Measurements from ENCODE around the gene ANKRD37. TPM values are rescaled to one million over a fixed set of nuclear protein-coding genes. Genes with fewer than 3 reads are reported as not detected.

ANKRD37 gene
- total and polyA plus RNA-seq, 8 donors, result 5.2 to 25.3 (median 14.9) TPM

GRCh38 chr4:185425647-185426352, 29.2 kb downstream of the ANKRD37 start, which contains the start of gene UFSP2:
Gene UFSP2, minus strand, starts transcription at chr4:185425964. Its CDS starts 96 bp downstream, at chr4:185425868.
- peak in 1 of 2 donors; percentile 17 for TF ChIP-seq CTCF (IDR thresholded peaks at IDR 0.05)
- peak within 1 kb of the TSS; percentile 59 to 76 for H3K4me3 ChIP-seq
- peak; percentile 95 for ATAC-seq
- no peaks in the 10 kb centered on the region for H3K36me3 ChIP-seq
- peaks cover 3 to 23% of the 10 kb centered on the region in 2 donors for H3K4me1 ChIP-seq
- DNase-seq, result peak; percentile 90 to 96 (median 96)
- H3K9me3 ChIP-seq, result no peaks in the 10 kb centered on the region
- H3K27me3 ChIP-seq, result no peaks in the 10 kb centered on the region
- peak within 1 kb of the TSS; percentile 90 to 97 for H3K27ac ChIP-seq
- intact Hi-C loops (cut with DNase I), result no loop called here

GRCh38 chr4:185426960-185427688, 30.5 kb downstream of the ANKRD37 start:
- H3K9me3 ChIP-seq, result no peaks in the 10 kb centered on the region
- intact Hi-C loops (cut with DNase I), result no loop called here
- H3K4me3 ChIP-seq, result no peak overlapping the region
- no peaks in the 10 kb centered on the region for H3K27me3 ChIP-seq
- peaks cover 3 to 20% of the 10 kb centered on the region in 2 donors for H3K4me1 ChIP-seq
- ATAC-seq, result no peak
- no peak for DNase-seq
- no peak overlapping the region for H3K27ac ChIP-seq
- TF ChIP-seq CTCF (IDR thresholded peaks at IDR 0.05), result no peak
- no peaks in the 10 kb centered on the region for H3K36me3 ChIP-seq

GRCh38 chr4:185429660-185430059, 33.0 kb downstream of the ANKRD37 start:
- H3K4me3 ChIP-seq, result no peak overlapping the region
- H3K36me3 ChIP-seq, result no peaks in the 10 kb centered on the region
- no peak overlapping the region for H3K27ac ChIP-seq
- TF ChIP-seq CTCF (IDR thresholded peaks at IDR 0.05), result no peak
- no peaks in the 10 kb centered on the region for H3K27me3 ChIP-seq
- peaks cover 0 to 6% of the 10 kb centered on the region in 2 donors for H3K4me1 ChIP-seq
- H3K9me3 ChIP-seq, result no peaks in the 10 kb centered on the region
- DNase-seq (no peak), ATAC-seq (no peak)
- intact Hi-C loops (cut with DNase I), result no loop called here

GRCh38 chr4:185435466-185435865, 38.8 kb downstream of the ANKRD37 start:
- TF ChIP-seq CTCF (IDR thresholded peaks at IDR 0.05), result no peak
- DNase-seq, result no peak
- Histone ChIP-seq H3K27me3 (no peaks in the 10 kb centered on the region), H3K36me3 (no peaks in the 10 kb centered on the region), H3K4me3 (no peak overlapping the region), H3K4me1 (no peaks in the 10 kb centered on the region), H3K9me3 (no peaks in the 10 kb centered on the region), H3K27ac (no peak overlapping the region)
- intact Hi-C loops (cut with DNase I), result no loop called here
- no peak for ATAC-seq

GRCh38 chr4:185437809-185438208, 41.2 kb downstream of the ANKRD37 start:
- H3K36me3 ChIP-seq, result no peaks in the 10 kb centered on the region
- no peak for DNase-seq
- intact Hi-C loops (cut with DNase I), result no loop called here
- no peak overlapping the region for H3K4me3 ChIP-seq
- TF ChIP-seq CTCF (IDR thresholded peaks at IDR 0.05), result no peak
- no peaks in the 10 kb centered on the region for H3K9me3 ChIP-seq
- no peak for ATAC-seq
- H3K4me1 ChIP-seq, result no peaks in the 10 kb centered on the region
- H3K27ac ChIP-seq, result no peak overlapping the region
- H3K27me3 ChIP-seq, result no peaks in the 10 kb centered on the region
